GM20000 (cell line): ENCODE results near the gene NRROS.

ENCODE experiments used
- DNase-seq: peaks from one replicate; pipeline ENCODE4 v3.0.0; 2012; ENCODE audit warnings: low spot score
- CTCF ChIP-seq: IDR thresholded peaks from 2 replicates; pipeline ENCODE4 v1.5.1; 2012; ENCODE audit warnings: mild to moderate bottlenecking, control low read depth; ENCODE audit errors: extremely low read depth, missing control alignments

NRROS gene

GRCh38 chr3:196700801-196701200 is 61.3 kb downstream of the NRROS start:
- TF ChIP-seq CTCF = no peak
- no peak for DNase-seq

GRCh38 chr3:196706327-196706726 is 66.8 kb downstream of the NRROS start:
- no peak for TF ChIP-seq CTCF
- no peak for DNase-seq

- TF ChIP-seq CTCF = no peak
- no peak for DNase-seq
Observed at GRCh38 chr3:196706731-196707130, 67.2 kb downstream of the NRROS start.

- TF ChIP-seq CTCF = no peak
- no peak for DNase-seq
Observed at GRCh38 chr3:196707566-196707965, 68.1 kb downstream of the NRROS start.

GRCh38 chr3:196708467-196708866 is 69.0 kb downstream of the NRROS start:
- DNase-seq = no peak
- no peak for TF ChIP-seq CTCF
